NB4 (cell line): ENCODE data around the gene UQCRFS1.
"Not testable (repeated sequence)": the region's sequence is repeated elsewhere in the genome, so short reads cannot be mapped to it uniquely, and the experiment has no call there.

Source experiments
- DNase-seq: peaks from one replicate; pipeline ENCODE4 v3.0.0; 2010; ENCODE audit warnings: low read depth
- H3K4me3 ChIP-seq: one replicate; pipeline ENCODE4 v1.5.1; 2011; ENCODE audit warnings: mild to moderate bottlenecking, low read depth, low read length, moderate library complexity
- MAX ChIP-seq: IDR thresholded peaks from 2 replicates; pipeline ENCODE4 v1.6.1; 2011; ENCODE audit warnings: low read depth, low read length
- MYC ChIP-seq: IDR thresholded peaks from 2 replicates; pipeline ENCODE4 v1.6.1; 2011; ENCODE audit warnings: low read depth, low read length
- POLR2A ChIP-seq: IDR thresholded peaks from 2 replicates; pipeline ENCODE4 v1.6.1; 2011; ENCODE audit warnings: mild to moderate bottlenecking; ENCODE audit not compliant: insufficient read length; ENCODE audit errors: extremely low read depth
- TF ChIP-seq, protein P1 (sequence below): IDR thresholded peaks from one replicate; pipeline ENCODE4 v1.5.1; 2012; ENCODE audit warnings: low read depth, low read length

Gene UQCRFS1

DNA sequence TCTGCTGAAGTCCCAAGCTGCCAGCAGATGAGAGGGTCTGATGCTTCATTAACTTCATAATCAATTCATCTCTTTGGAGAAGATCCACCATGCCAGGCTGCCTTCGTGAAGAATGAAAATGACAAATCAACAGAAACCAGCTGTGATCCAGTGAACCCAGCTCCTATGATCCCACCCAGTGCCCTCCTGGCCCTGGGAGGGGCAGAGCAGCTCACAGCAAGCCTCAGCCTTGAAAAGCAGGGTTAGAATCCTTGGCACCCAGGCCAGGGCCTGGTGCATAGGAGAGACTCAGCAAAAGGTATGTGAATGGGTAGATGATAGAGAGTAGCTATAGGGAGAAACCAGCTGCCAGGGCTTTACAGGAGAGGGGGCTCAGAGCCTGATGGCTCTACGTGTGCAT, 43.6 kb upstream of the UQCRFS1 start:
- TF ChIP-seq MAX (no peak), MYC (no peak), POLR2A (no peak)
- TF ChIP-seq, protein P1, sequence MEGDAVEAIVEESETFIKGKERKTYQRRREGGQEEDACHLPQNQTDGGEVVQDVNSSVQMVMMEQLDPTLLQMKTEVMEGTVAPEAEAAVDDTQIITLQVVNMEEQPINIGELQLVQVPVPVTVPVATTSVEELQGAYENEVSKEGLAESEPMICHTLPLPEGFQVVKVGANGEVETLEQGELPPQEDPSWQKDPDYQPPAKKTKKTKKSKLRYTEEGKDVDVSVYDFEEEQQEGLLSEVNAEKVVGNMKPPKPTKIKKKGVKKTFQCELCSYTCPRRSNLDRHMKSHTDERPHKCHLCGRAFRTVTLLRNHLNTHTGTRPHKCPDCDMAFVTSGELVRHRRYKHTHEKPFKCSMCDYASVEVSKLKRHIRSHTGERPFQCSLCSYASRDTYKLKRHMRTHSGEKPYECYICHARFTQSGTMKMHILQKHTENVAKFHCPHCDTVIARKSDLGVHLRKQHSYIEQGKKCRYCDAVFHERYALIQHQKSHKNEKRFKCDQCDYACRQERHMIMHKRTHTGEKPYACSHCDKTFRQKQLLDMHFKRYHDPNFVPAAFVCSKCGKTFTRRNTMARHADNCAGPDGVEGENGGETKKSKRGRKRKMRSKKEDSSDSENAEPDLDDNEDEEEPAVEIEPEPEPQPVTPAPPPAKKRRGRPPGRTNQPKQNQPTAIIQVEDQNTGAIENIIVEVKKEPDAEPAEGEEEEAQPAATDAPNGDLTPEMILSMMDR, result no peak
- no peak overlapping the region for H3K4me3 ChIP-seq
- DNase-seq, result no peak

DNA sequence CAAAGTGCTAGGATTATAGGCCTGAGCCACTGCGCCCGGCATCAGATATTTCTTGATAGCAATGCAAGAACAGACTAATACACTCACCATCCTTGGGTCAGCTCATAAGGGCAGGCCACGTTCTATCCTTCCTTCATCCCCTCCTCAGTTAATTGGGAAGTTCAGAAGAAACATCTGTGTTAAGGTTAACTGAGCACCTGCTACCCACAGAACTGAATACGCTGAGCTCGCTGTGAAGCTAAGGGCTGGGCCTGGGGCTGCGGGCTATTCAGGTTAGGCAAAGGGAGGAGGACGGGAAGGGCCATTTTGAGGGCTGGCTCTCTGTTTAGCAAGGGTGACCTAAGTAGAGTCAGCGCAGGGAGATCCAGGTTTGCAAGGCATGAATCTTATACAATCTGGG, 43.0 kb upstream of the UQCRFS1 start:
- TF ChIP-seq MAX (no peak), POLR2A (no peak), MYC (no peak)
- TF ChIP-seq, protein P1, result no peak
- no peak for DNase-seq
- no peak overlapping the region for H3K4me3 ChIP-seq

DNA sequence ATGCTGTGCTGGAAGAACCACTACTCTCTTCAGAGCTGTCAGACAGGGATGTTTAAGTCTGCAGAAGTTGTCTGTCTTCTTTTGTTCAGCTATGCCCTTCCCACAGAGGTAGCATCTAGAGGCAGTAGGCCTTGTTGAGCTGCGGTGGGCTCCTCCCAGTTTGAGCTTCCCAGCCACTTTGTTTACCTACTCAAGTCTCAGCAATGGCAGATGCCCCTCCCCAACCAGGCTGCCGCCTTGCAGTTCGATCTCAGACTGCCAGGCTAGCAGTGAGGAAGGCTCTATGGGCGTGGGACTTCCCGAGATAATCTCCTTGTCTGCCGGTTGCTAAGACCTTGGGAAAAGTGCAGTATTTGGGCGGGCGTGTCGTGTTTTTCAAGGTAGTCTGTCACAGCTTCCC, 42.1 kb upstream of the UQCRFS1 start:
- H3K4me3 ChIP-seq, result no peak overlapping the region
- TF ChIP-seq MYC, result no peak
- no peak for TF ChIP-seq POLR2A
- TF ChIP-seq, protein P1, result no peak
- no peak for TF ChIP-seq MAX
- no peak for DNase-seq

DNA sequence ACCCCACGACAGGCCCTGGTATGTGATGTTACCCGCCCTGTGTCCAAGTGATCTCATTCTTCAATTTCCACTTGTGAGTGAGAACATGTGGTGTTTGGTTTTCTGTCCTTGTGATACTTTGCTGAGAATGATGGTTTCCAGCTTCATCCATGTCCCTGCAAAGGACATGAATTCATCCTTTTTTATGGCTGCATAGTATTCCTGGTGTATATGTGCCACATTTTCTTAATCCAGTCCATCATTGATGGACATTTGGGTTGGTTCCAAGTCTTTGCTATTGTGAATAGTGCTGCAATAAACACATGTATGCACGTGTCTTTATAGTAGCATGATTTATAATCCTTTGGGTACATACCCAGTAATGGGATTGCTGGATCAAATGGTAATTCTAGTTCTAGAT, 36.8 kb upstream of the UQCRFS1 start:
- not testable (repeated sequence) for DNase-seq, H3K4me3 ChIP-seq

DNA sequence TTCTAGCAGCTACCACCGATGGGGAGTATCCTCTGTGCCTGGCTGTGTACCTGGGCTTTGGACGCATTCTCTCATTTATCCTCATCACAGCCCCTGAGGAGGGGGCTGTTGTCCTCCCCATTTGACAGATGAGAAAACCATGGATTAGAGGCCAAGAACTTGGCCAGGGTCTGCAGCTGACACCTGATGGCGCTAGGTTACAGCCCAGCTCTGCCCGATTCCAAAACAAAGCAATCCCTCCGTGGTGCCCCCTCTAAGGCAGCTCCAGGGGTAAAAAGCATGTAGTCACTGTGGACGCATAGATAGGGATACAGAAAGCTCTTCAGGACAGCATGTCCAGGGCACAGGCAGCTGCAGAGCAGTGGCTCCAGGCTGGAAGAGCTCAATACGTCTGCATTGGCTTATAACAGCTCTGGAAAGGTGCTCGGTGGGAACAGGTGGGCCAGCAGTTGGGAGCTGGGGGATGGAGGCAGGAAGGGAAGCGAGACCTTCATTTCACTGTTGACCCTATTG, 35.4 kb upstream of the UQCRFS1 start:
- no peak for DNase-seq
- no peak overlapping the region for H3K4me3 ChIP-seq
- TF ChIP-seq POLR2A, result no peak
- TF ChIP-seq MAX, result no peak
- no peak for TF ChIP-seq MYC
- TF ChIP-seq, protein P1, result no peak

DNA sequence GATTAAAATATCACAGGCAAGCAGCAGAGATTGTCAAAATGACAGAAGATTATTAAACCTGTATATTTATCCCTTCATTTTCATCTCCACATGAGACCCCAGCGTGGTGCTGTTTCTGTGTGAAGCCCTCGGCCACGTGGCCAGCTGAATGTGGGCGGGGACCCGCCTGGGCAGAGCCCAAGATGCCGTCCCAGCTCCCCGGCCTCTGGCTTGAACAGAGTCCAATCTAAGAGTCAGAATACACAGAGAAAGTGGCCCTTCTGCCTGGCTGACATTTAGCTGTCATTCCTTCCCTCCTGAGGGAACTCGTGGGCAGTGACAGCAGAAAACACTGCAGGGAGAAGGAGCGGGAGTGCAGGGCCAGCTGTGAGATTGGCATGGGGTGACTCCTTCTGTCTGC, 34.9 kb upstream of the UQCRFS1 start:
- no peak for DNase-seq

More for the DNA sequence above, 34.9 kb upstream of the UQCRFS1 start:
- H3K4me3 ChIP-seq, result no peak overlapping the region
- TF ChIP-seq, protein P1, result no peak
- TF ChIP-seq MYC, result no peak
- TF ChIP-seq POLR2A, result no peak
- no peak for TF ChIP-seq MAX
